ENCODE results near the gene CAMTA1. TPM values are rescaled to one million over a fixed set of nuclear protein-coding genes. Genes with fewer than 3 reads are reported as not detected.

CAMTA1 gene
- total RNA-seq, 2 donors from 2014 or later: 105 to 113 TPM

GRCh38 chr1:6982860-6983259, 197.6 kb downstream of the CAMTA1 start:
- H3K4me3 ChIP-seq: no peak overlapping the region
- ATAC-seq (ENCODE audit: insufficient number of reproducible peaks, low FRiP score, low read depth): no peak
- DNase-seq (ENCODE audit: low spot score): no peak

GRCh38 chr1:6984536-6984935, 199.3 kb downstream of the CAMTA1 start:
- DNase-seq (ENCODE audit: low spot score): no peak
- Histone ChIP-seq H3K27ac (no peak overlapping the region), H3K36me3 (no peaks in the 10 kb centered on the region), H3K4me1 (ENCODE audit: control insufficient read depth in 1 of 2, low read depth in 2 of 2) (no peaks in the 10 kb centered on the region), H3K27me3 (replicated peaks; ENCODE audit: insufficient read depth) (no peaks in the 10 kb centered on the region), H3K4me3 (no peak overlapping the region), H3K9me3 (no peaks in the 10 kb centered on the region)
- no peak for TF ChIP-seq CTCF (IDR thresholded peaks at IDR 0.05)
- no peak for ATAC-seq (ENCODE audit: insufficient number of reproducible peaks, low FRiP score, low read depth)

More at GRCh38 chr1:6982860-6983259, 197.6 kb downstream of the CAMTA1 start:
- Histone ChIP-seq H3K4me1 (ENCODE audit: control insufficient read depth in 1 of 2, low read depth in 2 of 2) (no peaks in the 10 kb centered on the region), H3K9me3 (no peaks in the 10 kb centered on the region), H3K27me3 (replicated peaks; ENCODE audit: insufficient read depth) (no peaks in the 10 kb centered on the region), H3K36me3 (no peaks in the 10 kb centered on the region), H3K27ac (no peak overlapping the region)
- TF ChIP-seq CTCF (IDR thresholded peaks at IDR 0.05): no peak

DNA sequence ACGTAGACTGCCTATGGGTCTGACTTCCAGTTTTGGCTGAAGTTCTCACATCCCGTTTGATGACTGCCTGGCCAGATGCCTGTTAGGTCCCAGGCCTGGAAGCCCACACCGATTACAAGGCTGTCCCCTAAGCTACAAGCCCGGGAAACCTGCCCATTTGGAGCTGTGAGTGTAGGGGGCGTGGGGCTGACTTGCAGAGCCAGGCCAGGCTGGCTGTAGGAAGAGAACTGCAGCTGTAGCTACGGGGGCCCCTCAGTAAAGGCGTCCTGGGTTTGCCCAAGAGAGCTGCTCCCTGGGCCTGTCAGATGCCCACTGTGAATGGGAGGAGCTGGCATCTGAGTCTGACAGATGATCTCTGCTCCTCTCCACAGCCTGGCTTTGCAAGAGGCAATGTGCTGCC, 199.7 kb downstream of the CAMTA1 start:
- H3K4me1 ChIP-seq (ENCODE audit: control insufficient read depth in 1 of 2, low read depth in 2 of 2): no peaks in the 10 kb centered on the region
- DNase-seq (ENCODE audit: low spot score): no peak
- no peaks in the 10 kb centered on the region for H3K9me3 ChIP-seq
- no peaks in the 10 kb centered on the region for H3K27me3 ChIP-seq (replicated peaks; ENCODE audit: insufficient read depth)
- no peak for TF ChIP-seq CTCF (IDR thresholded peaks at IDR 0.05)
- no peak for ATAC-seq (ENCODE audit: insufficient number of reproducible peaks, low FRiP score, low read depth)
- no peak overlapping the region for H3K4me3 ChIP-seq
- H3K27ac ChIP-seq: no peak overlapping the region
- no peaks in the 10 kb centered on the region for H3K36me3 ChIP-seq

GRCh38 chr1:6985549-6986276, 200.5 kb downstream of the CAMTA1 start:
- no peak for TF ChIP-seq CTCF (IDR thresholded peaks at IDR 0.05)
- H3K9me3 ChIP-seq: no peaks in the 10 kb centered on the region
- H3K36me3 ChIP-seq: no peaks in the 10 kb centered on the region
- ATAC-seq (ENCODE audit: insufficient number of reproducible peaks, low FRiP score, low read depth) (no peak), DNase-seq (ENCODE audit: low spot score) (no peak)
- no peak overlapping the region for H3K4me3 ChIP-seq
- no peak overlapping the region for H3K27ac ChIP-seq
- no peaks in the 10 kb centered on the region for H3K27me3 ChIP-seq (replicated peaks; ENCODE audit: insufficient read depth)
- no peaks in the 10 kb centered on the region for H3K4me1 ChIP-seq (ENCODE audit: control insufficient read depth in 1 of 2, low read depth in 2 of 2)

DNA sequence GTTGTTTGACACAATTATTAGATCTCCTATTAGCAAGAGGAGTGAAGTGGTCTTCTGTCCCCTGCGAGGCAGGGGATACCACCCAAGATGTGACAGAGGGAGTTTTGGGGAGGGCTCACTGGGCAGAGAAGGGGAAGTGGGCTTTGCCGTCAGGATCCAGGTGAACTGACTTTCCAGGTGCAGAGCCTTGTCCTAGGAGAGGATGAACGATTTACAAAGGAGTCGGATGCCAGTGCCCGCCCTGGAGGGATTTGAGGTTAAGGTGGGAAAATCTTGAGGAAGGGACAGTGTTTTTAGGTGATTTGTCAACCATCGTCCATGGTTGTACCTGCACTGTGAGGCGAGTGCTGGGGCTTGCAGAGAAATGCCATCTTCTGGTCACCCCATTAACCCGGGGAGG, 201.0 kb downstream of the CAMTA1 start:
- no peak for DNase-seq (ENCODE audit: low spot score)
- no peaks in the 10 kb centered on the region for H3K27me3 ChIP-seq (replicated peaks; ENCODE audit: insufficient read depth)
- H3K27ac ChIP-seq: no peak overlapping the region
- H3K9me3 ChIP-seq: no peaks in the 10 kb centered on the region
- peaks cover 0 to 5% of the 10 kb centered on the region in 2 donors for H3K4me1 ChIP-seq (ENCODE audit: control insufficient read depth in 1 of 2, low read depth in 2 of 2)
- H3K36me3 ChIP-seq: no peaks in the 10 kb centered on the region
- no peak overlapping the region for H3K4me3 ChIP-seq
- no peak for ATAC-seq (ENCODE audit: insufficient number of reproducible peaks, low FRiP score, low read depth)
- TF ChIP-seq CTCF (IDR thresholded peaks at IDR 0.05): no peak
